Neural crest cell (in vitro differentiated cells): ENCODE results near the gene MARCO. TPM values are rescaled to one million over a fixed set of nuclear protein-coding genes. Genes with fewer than 3 reads are reported as not detected.

Source experiments
- DNase-seq: peaks from one replicate; pipeline ENCODE4 v3.0.0; 2021; ENCODE audit warnings: low read depth, mixed read lengths, low spot score
- H3K27ac Mint-ChIP-seq: one replicate; pipeline ENCODE4 v1.8.0; 2021; ENCODE audit warnings: mild to moderate bottlenecking, mixed read lengths; ENCODE audit not compliant: unreplicated experiment
- H3K27me3 Mint-ChIP-seq: 2 replicates; pipeline ENCODE4 v1.8.0; 2021; ENCODE audit warnings: low read depth, mild to moderate bottlenecking, mixed read lengths
- H3K36me3 Mint-ChIP-seq: 2 replicates; pipeline ENCODE4 v1.8.0; 2021; ENCODE audit warnings: low read depth, mild to moderate bottlenecking, mixed read lengths
- H3K4me1 Mint-ChIP-seq: 2 replicates; pipeline ENCODE4 v1.8.0; 2021; ENCODE audit warnings: mixed read lengths
- H3K4me3 Mint-ChIP-seq: one replicate; pipeline ENCODE4 v1.8.0; 2021; ENCODE audit warnings: mild to moderate bottlenecking, mixed read lengths
- H3K9me3 Mint-ChIP-seq: 2 replicates; pipeline ENCODE4 v1.8.0; 2021; ENCODE audit warnings: mixed read lengths
- CTCF ChIP-seq: fragments of 200-600 bp; sonication (generic); conservative IDR thresholded peaks from 2 replicates; pipeline ENCODE4 v1.5.0; 2021; ENCODE audit warnings: antibody characterized with exemption, mild to moderate bottlenecking
- total RNA-seq: library from RNA; stranded (reverse); gene quantifications from 2 replicates; pipeline ENCODE4 v1.2.1, GENCODE V29; 2021

The MARCO gene
- total RNA-seq, 1 donor from 2014 or later: 0.54 TPM

- no peaks in the 10 kb centered on the region for H3K36me3 Mint-ChIP-seq
- no peak for DNase-seq
- no peak overlapping the region for H3K4me3 Mint-ChIP-seq
- H3K27ac Mint-ChIP-seq: no peak overlapping the region
- H3K4me1 Mint-ChIP-seq: no peaks in the 10 kb centered on the region
- peaks cover 84% of the 10 kb centered on the region for H3K27me3 Mint-ChIP-seq
- no peak for TF ChIP-seq CTCF
- no peaks in the 10 kb centered on the region for H3K9me3 Mint-ChIP-seq
These were observed 70.6 kb downstream of the MARCO start for GRCh38 chr2:119012345-119013301.

- Mint-ChIP-seq H3K36me3 (no peaks in the 10 kb centered on the region), H3K4me3 (no peak overlapping the region), H3K27ac (no peak overlapping the region), H3K4me1 (no peaks in the 10 kb centered on the region), H3K9me3 (no peaks in the 10 kb centered on the region), H3K27me3 (peaks cover 81% of the 10 kb centered on the region)
- DNase-seq: no peak
- no peak for TF ChIP-seq CTCF
These were observed 71.7 kb downstream of the MARCO start for GRCh38 chr2:119013671-119014070.

GRCh38 chr2:119015845-119016244, 73.9 kb downstream of the MARCO start:
- peaks cover 65% of the 10 kb centered on the region for H3K27me3 Mint-ChIP-seq
- H3K4me3 Mint-ChIP-seq: no peak overlapping the region
- no peak overlapping the region for H3K27ac Mint-ChIP-seq
- TF ChIP-seq CTCF: no peak
- H3K4me1 Mint-ChIP-seq: no peaks in the 10 kb centered on the region
- H3K9me3 Mint-ChIP-seq: no peaks in the 10 kb centered on the region
- DNase-seq: no peak
- H3K36me3 Mint-ChIP-seq: no peaks in the 10 kb centered on the region

- Mint-ChIP-seq H3K9me3 (no peaks in the 10 kb centered on the region), H3K36me3 (no peaks in the 10 kb centered on the region), H3K27me3 (peaks cover 40% of the 10 kb centered on the region), H3K27ac (no peak overlapping the region), H3K4me3 (no peak overlapping the region), H3K4me1 (no peaks in the 10 kb centered on the region)
- no peak for DNase-seq
- TF ChIP-seq CTCF: no peak
These were observed 77.5 kb downstream of the MARCO start for GRCh38 chr2:119019521-119019920.

GRCh38 chr2:119022678-119023077, 80.7 kb downstream of the MARCO start:
- H3K27ac Mint-ChIP-seq: no peak overlapping the region
- H3K9me3 Mint-ChIP-seq: no peaks in the 10 kb centered on the region
- H3K27me3 Mint-ChIP-seq: peaks cover 22% of the 10 kb centered on the region
- no peaks in the 10 kb centered on the region for H3K36me3 Mint-ChIP-seq
- no peak overlapping the region for H3K4me3 Mint-ChIP-seq
- H3K4me1 Mint-ChIP-seq: no peaks in the 10 kb centered on the region
- no peak for DNase-seq
- TF ChIP-seq CTCF: no peak
